ENCODE data around the gene ZNF43.

DNA sequence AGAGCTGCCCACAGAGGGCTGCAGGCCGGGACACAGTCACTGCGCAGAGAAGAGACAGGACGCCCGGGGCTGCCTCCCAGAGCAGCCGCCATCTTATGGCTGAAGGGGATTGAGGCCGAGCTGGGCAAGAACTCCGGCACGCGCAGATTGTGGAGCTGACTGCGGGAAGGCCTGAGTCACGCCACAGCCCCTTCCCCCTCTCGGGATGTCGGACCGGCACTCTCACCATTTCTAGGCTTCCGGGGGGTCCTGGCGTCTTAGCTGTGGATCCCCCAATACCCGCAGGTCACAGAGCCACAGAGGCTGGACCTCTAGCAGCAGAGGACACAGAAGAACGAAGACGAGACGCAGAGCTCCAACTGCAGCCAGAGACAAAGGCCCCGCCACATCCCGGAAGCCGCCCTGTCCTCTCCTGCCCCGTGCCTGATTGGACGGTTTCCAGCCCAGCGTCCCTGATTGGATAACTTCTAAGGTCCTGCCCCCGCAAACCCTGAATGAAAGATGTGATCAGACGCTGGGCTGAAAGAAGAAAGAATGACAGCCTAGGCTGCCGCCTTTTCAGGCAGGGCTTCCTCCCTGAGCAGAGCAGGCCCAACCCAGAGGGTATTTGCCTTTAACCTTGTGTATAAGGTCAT lies at the start of gene ZNF43:
- TF ChIP-seq, protein P1, sequence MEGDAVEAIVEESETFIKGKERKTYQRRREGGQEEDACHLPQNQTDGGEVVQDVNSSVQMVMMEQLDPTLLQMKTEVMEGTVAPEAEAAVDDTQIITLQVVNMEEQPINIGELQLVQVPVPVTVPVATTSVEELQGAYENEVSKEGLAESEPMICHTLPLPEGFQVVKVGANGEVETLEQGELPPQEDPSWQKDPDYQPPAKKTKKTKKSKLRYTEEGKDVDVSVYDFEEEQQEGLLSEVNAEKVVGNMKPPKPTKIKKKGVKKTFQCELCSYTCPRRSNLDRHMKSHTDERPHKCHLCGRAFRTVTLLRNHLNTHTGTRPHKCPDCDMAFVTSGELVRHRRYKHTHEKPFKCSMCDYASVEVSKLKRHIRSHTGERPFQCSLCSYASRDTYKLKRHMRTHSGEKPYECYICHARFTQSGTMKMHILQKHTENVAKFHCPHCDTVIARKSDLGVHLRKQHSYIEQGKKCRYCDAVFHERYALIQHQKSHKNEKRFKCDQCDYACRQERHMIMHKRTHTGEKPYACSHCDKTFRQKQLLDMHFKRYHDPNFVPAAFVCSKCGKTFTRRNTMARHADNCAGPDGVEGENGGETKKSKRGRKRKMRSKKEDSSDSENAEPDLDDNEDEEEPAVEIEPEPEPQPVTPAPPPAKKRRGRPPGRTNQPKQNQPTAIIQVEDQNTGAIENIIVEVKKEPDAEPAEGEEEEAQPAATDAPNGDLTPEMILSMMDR (IDR thresholded peaks at IDR 0.05): no peak
- peak; percentile 58 to 79 for TF ChIP-seq POLR2A (IDR thresholded peaks at IDR 0.05)

Measured in tibial nerve (tissue), 3 donors.